Epithelial cell of esophagus (primary cell): ENCODE results near the gene UIMC1.

ENCODE experiments used
- DNase-seq: peaks from one replicate; pipeline ENCODE4 v3.0.0; 2010; ENCODE audit warnings: low read depth
- H3K4me3 ChIP-seq: 2 replicates; pipeline ENCODE4 v1.5.1; 2011; ENCODE audit warnings: mild to moderate bottlenecking, low read length, control low read depth
- CTCF ChIP-seq: IDR thresholded peaks from 2 replicates; pipeline ENCODE4 v1.5.1; 2011; ENCODE audit warnings: low read depth, mild to moderate bottlenecking, low read length, control low read depth, inconsistent platforms; ENCODE audit not compliant: insufficient read depth; ENCODE audit errors: missing control alignments

The UIMC1 gene

DNA sequence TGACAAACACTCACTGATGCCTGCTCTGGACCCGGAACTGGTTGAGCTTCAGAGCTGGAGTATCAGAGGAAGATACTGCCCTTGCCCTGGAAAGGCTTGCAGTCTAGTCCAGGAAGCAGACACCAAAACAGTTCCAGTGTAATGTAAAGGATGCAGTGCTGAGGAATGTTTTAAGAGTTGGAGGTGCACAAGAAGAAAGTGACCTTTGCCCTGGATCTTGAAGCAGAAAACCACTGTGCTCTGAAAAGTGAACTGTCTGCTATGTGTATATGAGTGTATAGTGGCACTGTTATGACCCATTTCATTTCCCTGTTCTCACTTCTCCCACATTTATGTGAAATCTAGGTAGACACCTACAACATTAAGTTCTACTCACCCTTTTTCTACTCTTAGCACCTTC lies 18.0 kb upstream of the UIMC1 start:
- TF ChIP-seq CTCF: no peak
- no peak overlapping the region for H3K4me3 ChIP-seq
- DNase-seq: no peak

GRCh38 chr5:177023303-177023664 lies 16.7 kb upstream of the UIMC1 start:
- no peak for TF ChIP-seq CTCF
- peak overlapping the region; percentile 75 for H3K4me3 ChIP-seq
- DNase-seq: peak; percentile 7

- TF ChIP-seq CTCF: no peak
- peak within 1 kb of the TSS; percentile 75 for H3K4me3 ChIP-seq
- DNase-seq: peak; percentile 91
Observed at GRCh38 chr5:177022386-177023302, 16.1 kb upstream of the UIMC1 start, which contains the start of gene ZNF346. ZNF346 (plus strand) TSS chr5:177022696; CDS start chr5:177022739, 43 bp downstream.

GRCh38 chr5:177020033-177020432 lies 13.5 kb upstream of the UIMC1 start:
- no peak for TF ChIP-seq CTCF
- H3K4me3 ChIP-seq: no peak overlapping the region
- DNase-seq: peak; percentile 42

- no peak overlapping the region for H3K4me3 ChIP-seq
- DNase-seq: no peak
- no peak for TF ChIP-seq CTCF
Observed at GRCh38 chr5:177018341-177018740, 11.8 kb upstream of the UIMC1 start.

DNA sequence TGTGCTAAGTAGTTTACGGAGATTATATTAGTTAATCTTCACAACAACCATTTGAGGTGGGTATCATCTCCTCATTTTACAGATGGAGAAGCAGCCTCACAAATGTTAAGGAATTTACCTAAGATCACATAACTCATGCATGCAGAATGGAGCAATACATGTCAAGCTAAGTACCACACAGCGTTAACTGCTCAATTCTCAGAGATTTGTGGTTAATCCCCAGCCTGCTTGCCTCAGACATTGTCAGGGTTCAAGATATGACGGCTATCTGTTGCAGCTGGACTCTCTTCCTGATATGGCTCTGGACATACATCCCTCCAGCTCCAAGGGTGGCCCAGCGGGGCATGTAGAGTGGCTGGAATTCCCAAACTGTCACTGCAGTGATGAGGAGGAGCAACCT lies 8.6 kb upstream of the UIMC1 start:
- no peak overlapping the region for H3K4me3 ChIP-seq
- DNase-seq: no peak
- no peak for TF ChIP-seq CTCF

DNA sequence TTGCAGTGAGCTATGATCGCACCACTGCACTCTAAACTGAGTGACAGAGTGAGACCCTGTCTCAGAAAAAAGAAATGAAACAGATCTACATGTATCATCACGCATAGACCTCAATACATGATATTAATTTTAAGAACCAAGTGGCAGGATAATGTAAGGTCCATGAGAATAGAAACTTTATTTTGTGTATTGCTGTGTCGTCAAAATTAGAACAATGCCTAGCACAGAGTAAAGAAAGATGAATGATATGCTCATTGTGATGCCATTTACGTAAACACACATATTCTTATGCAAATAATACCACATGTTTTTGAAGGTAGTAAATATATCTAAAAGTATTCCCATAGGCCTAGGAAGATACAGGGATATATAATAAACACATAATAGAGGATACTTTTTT lies 3.6 kb upstream of the UIMC1 start:
- no peak for DNase-seq
- no peak for TF ChIP-seq CTCF
- no peak overlapping the region for H3K4me3 ChIP-seq
